ENCODE results near the gene PIK3CB. TPM values are rescaled to one million over a fixed set of nuclear protein-coding genes. Genes with fewer than 3 reads are reported as not detected.

Gene PIK3CB
- 6.7 and 6.8 TPM in 2 replicates for total RNA-seq

DNA sequence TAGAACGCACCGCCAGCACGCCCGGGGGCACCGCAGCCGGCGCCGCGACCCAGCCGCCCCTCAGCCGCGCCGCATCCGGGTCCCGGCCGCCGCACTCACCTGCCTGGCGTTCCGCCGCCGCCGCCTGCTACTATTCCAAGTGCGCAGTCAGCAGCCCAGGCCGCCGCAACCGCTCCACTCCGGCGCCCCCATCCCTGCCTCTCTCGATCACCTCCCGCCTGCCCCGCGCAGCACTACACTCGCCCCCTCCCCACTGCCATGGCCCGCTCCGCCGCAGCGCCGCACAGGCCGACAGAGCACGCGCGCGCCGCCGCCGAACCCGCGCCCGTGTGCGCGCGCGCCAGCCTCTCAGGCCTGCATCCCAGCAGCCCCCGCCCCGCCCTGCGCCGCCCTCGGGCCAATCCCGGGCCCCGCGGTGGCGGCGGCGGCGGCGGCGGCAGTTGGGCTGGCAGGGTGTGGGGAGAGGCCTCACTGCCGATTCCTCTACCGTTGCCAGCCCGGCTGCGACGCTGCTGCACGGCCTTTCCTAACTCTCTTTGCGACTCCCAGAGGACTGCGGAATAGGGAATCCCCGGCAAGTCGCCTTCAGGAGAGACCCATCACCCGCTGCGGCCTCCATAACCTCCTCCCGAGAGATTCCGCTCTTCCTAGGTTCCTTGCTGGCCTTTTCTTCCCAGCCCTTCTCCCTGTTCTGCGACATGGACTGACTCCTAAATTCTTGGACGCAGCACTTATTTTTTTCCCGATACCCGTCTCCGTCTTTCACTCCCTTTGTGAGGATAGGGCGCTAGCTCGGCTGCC is at the start of gene PIK3CB:
Gene PIK3CB, minus strand, starts transcription at position 333 of the 801 bp plus-strand sequence. CDS start 75,585 bp downstream, outside the sequence.

DNA sequence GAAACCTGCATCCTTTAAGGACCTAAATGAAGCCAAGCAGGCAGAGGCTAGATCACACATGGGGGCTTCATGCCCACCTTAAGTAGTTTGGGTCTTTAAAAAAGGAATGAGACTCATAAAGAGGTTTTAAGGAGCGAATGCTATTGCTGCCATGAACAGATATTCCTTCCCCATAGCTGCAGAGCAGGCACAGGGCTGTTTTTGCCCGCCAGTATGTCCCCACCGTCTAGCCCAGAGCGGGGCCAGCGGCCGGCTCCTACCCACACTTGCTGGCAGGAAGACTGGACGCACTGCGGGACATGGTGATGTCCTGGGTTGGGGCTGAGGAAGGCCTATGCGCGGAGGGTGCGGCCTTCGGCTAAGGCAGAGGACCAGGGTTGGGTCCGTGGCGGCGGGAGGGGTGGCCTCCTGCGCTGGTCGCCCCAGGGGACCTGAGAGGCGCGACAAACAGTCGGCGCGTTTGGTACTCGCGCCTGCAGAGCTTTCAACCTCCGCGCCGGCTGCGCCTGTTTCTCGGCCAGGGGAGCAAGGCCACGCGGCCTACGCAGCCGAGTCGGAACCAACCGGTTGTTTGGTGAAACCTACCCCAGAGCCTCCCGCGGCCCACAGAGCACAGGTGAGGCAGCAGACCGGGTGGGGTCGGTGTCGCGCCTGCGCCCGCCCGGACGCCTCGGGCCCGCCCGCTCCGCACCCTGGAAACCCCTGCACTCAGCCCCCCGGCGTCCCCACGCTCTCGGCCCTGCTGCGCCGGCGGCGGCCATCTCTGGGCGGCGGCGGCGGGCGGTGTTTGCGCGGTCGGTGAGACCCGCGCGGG is 226.2 kb downstream of the PIK3CB start, which contains the start of gene FAIM:
Gene FAIM, plus strand, starts transcription at position 450 of the 814 bp plus-strand sequence. CDS start 10,956 bp downstream, outside the sequence.

Other genes starting within 250 kb of the PIK3CB start
- gene CEP70, start 240.7 kb downstream of the PIK3CB start, total RNA-seq = 8.9 and 9.0 TPM in 2 replicates
- 4.6 and 9.8 TPM in 2 replicates for gene FAIM, start 226.2 kb downstream of the PIK3CB start, total RNA-seq
- gene FOXL2, start 112.2 kb upstream of the PIK3CB start, total RNA-seq = not detected in 2 replicates
- not detected in 2 replicates for gene FOXL2NB, start 112.3 kb upstream of the PIK3CB start, total RNA-seq
- not detected in 2 replicates for gene PRR23A, start 171.3 kb upstream of the PIK3CB start, total RNA-seq
- not detected in 2 replicates for gene PRR23B, start 186.0 kb upstream of the PIK3CB start, total RNA-seq
- gene PRR23C, start 210.0 kb upstream of the PIK3CB start, total RNA-seq = not detected in 2 replicates

Data from cardiac ventricle fibroblast (primary cell).